HT-29 (cell line): ENCODE data around the gene RNF13. TPM values are rescaled to one million over a fixed set of nuclear protein-coding genes. Genes with fewer than 3 reads are reported as not detected.
"Not testable (repeated sequence)": the region's sequence is repeated elsewhere in the genome, so short reads cannot be mapped to it uniquely, and the experiment has no call there.

Source experiments
- DNase-seq: peaks from one replicate; pipeline ENCODE4 v3.0.0-alpha.2; 2015; ENCODE audit warnings: low spot score
- total RNA-seq: library from RNA; depleted of rRNA; stranded (reverse); fragments of >200 nt; shearing (Covaris generic); gene quantifications from 2 replicates; pipeline ENCODE4 v1.2.3, GENCODE V29; 2014

RNF13 gene
- total RNA-seq, 1 experiment from 2014 or later: 23.6 TPM

GRCh38 chr3:149839896-149840295 lies 26.9 kb downstream of the RNF13 start:
- no peak for DNase-seq

- no peak for DNase-seq
These were observed 30.5 kb downstream of the RNF13 start for GRCh38 chr3:149843502-149843901.

- DNase-seq: no peak
These were observed 31.1 kb downstream of the RNF13 start for GRCh38 chr3:149844091-149844490.

- no peak for DNase-seq
These were observed 32.7 kb downstream of the RNF13 start for GRCh38 chr3:149845570-149846244.

- no peak for DNase-seq
These were observed 35.2 kb downstream of the RNF13 start for GRCh38 chr3:149848238-149848637.

- DNase-seq: no peak
These were observed 35.7 kb downstream of the RNF13 start for GRCh38 chr3:149848688-149849087.

GRCh38 chr3:149850787-149851584 lies 38.0 kb downstream of the RNF13 start:
- no peak for DNase-seq

GRCh38 chr3:149858911-149859310 lies 45.9 kb downstream of the RNF13 start:
- DNase-seq: no peak

- no peak for DNase-seq
These were observed 47.9 kb downstream of the RNF13 start for GRCh38 chr3:149860881-149861280.

- no peak for DNase-seq
These were observed 54.5 kb downstream of the RNF13 start for GRCh38 chr3:149867563-149867962.

- DNase-seq: no peak
These were observed 58.8 kb downstream of the RNF13 start for GRCh38 chr3:149871855-149872254.

- DNase-seq: no peak
These were observed 59.6 kb downstream of the RNF13 start for GRCh38 chr3:149872589-149872988.

GRCh38 chr3:149877668-149878067 lies 64.7 kb downstream of the RNF13 start:
- no peak for DNase-seq

GRCh38 chr3:149879872-149880271 lies 66.9 kb downstream of the RNF13 start:
- DNase-seq: peak; percentile 89

- no peak for DNase-seq
These were observed 68.9 kb downstream of the RNF13 start for GRCh38 chr3:149881879-149882278.

GRCh38 chr3:149883134-149883533 lies 70.1 kb downstream of the RNF13 start:
- DNase-seq: no peak

- not testable (repeated sequence) for DNase-seq
These were observed 70.8 kb downstream of the RNF13 start for GRCh38 chr3:149883860-149884259.

GRCh38 chr3:149884848-149885247 lies 71.8 kb downstream of the RNF13 start:
- DNase-seq: not testable (repeated sequence)

- peak; percentile 34 for DNase-seq
These were observed 73.9 kb downstream of the RNF13 start for GRCh38 chr3:149886957-149887356.

- no peak for DNase-seq
These were observed 78.6 kb downstream of the RNF13 start for GRCh38 chr3:149891621-149892020.

GRCh38 chr3:149892371-149892770 lies 79.4 kb downstream of the RNF13 start:
- DNase-seq: no peak

GRCh38 chr3:149894205-149894604 lies 81.2 kb downstream of the RNF13 start:
- DNase-seq: no peak

GRCh38 chr3:149895339-149895738 lies 82.3 kb downstream of the RNF13 start:
- DNase-seq: no peak
